Stomach (tissue), 9 donors: ENCODE measurements around the gene ITGB4. TPM values are rescaled to one million over a fixed set of nuclear protein-coding genes. Genes with fewer than 3 reads are reported as not detected.

ENCODE experiments used
- DNase-seq, 2 donors: peaks; one replicate each; pipeline versions ENCODE4 v3.0.0 to v3.0.0-alpha.2; 2013 to 2019
- H3K27ac ChIP-seq, 5 donors: fragments of 200-600 bp in 4 of 5; sonication (generic) in 4 of 5; one replicate each; pipeline ENCODE4 v1.5.1; 2013 to 2019; ENCODE audit warnings: mild to moderate bottlenecking in 1 of 5, moderate library complexity in 1 of 5
- H3K27me3 ChIP-seq, 3 donors: fragments of 200-600 bp; sonication (generic); one replicate each; pipeline ENCODE4 v1.5.1; 2017 to 2019; ENCODE audit warnings: mixed run types in 1 of 3
- H3K36me3 ChIP-seq, 4 donors: fragments of 200-600 bp; sonication (generic); 1 replicate in 3 of 4; 2 replicates in 1 of 4; pipeline ENCODE4 v1.5.1; 2016 to 2019
- H3K4me1 ChIP-seq, 4 donors: fragments of 200-600 bp; sonication (generic); one replicate each; pipeline ENCODE4 v1.5.1; 2016 to 2019
- H3K4me3 ChIP-seq, 4 donors: fragments of 200-600 bp; sonication (generic) in 3 of 4; one replicate each; pipeline ENCODE4 v1.5.1; 2016 to 2019; ENCODE audit warnings: mild to moderate bottlenecking in 1 of 4
- H3K9me3 ChIP-seq, 4 donors: fragments of 200-600 bp; sonication (generic); one replicate each; pipeline ENCODE4 v1.5.1; 2016 to 2019
- CTCF ChIP-seq, 7 experiments: fragments of 450-650 bp in 4 of 7; fragments of 200-600 bp in 3 of 7; sonication (generic) in 3 of 7; IDR thresholded peaks; one replicate each; pipeline ENCODE4 v1.5.1; 2016 to 2019; ENCODE audit warnings: antibody characterized with exemption in 7 of 7, control low read depth in 2 of 7, mild to moderate bottlenecking in 1 of 7
- EP300 ChIP-seq: sonication (generic); formaldehyde crosslinking; IDR thresholded peaks from one replicate; pipeline ENCODE4 v1.6.1; 2017; ENCODE audit warnings: antibody characterized with exemption
- POLR2A ChIP-seq, 4 donors: fragments of 450-650 bp; IDR thresholded peaks; one replicate each; pipeline ENCODE4 v1.6.1; 2016; ENCODE audit warnings: antibody characterized with exemption in 4 of 4, control low read depth in 2 of 4, mild to moderate bottlenecking in 1 of 4, moderate library complexity in 1 of 4
- POLR2AphosphoS5 ChIP-seq, 3 donors: sonication (generic); formaldehyde crosslinking; IDR thresholded peaks; one replicate each; pipeline ENCODE4 v1.6.1; 2016; ENCODE audit warnings: antibody characterized with exemption in 3 of 3
- WGBS, 5 donors: extraction: QIAGEN DNeasy Blood & Tissue Kit in 3 of 5; methylation state at CpG; one replicate each; pipeline versions ENCODE4 v1.1.5 to v1.1.7; 2013 to 2018; 5-methylcytosine and 5-hydroxymethylcytosine counted together
- intact Hi-C: fragments of 100-400 bp; cut with DNase I; formaldehyde crosslinking; loops from one replicate; pipeline ENCODE4 v1.15.1; 2023; ENCODE audit warnings: low total_unique reads
- polyA plus RNA-seq, 3 donors: library from polyadenylated mRNA; stranded (reverse); fragments of 200-250 nt; gene quantifications; one replicate each; pipeline ENCODE4 v1.2.3, GENCODE V29; 2013
- total RNA-seq, 5 donors: library from RNA; depleted of rRNA; stranded (reverse); fragments of >200 nt; gene quantifications; one replicate each; pipeline versions ENCODE4 v1.1.0 to v1.2.3, GENCODE V29; 2014 to 2016
- donor health status: healthy with polysubstance abuse.
- donor health status: Bipolar disorder and iron deficiency.
- donor health status: healthy.

ITGB4 gene
- total and polyA plus RNA-seq, 8 donors: 33.6 to 137 (median 92.6) TPM

GRCh38 chr17:75783803-75784472 is 62.7 kb downstream of the ITGB4 start:
- Histone ChIP-seq H3K4me1 (peaks cover 37 to 78% (median 59%) of the 10 kb centered on the region in 4 donors), H3K4me3 (peak overlapping the region; percentile 40 to 74 (median 64)), H3K36me3 (peaks cover under 1 to 5% (median under 1%) of the 10 kb centered on the region in 4 donors), H3K9me3 (no peaks in the 10 kb centered on the region), H3K27me3 (no peaks in the 10 kb centered on the region), H3K27ac (peak overlapping the region; percentile 97 to 100 (median 99))
- intact Hi-C loops: no loop called here
- WGBS, 5 donors: 25 to 50% (median 32%) methylated on average over 17 to 20 of the region's 20 CpGs
- TF ChIP-seq POLR2AphosphoS5 (IDR thresholded peaks at IDR 0.05): no peak
- peak in 1 of 4 donors; percentile 52 for TF ChIP-seq POLR2A (IDR thresholded peaks at IDR 0.05)
- peak; percentile 60 to 75 for DNase-seq

DNA sequence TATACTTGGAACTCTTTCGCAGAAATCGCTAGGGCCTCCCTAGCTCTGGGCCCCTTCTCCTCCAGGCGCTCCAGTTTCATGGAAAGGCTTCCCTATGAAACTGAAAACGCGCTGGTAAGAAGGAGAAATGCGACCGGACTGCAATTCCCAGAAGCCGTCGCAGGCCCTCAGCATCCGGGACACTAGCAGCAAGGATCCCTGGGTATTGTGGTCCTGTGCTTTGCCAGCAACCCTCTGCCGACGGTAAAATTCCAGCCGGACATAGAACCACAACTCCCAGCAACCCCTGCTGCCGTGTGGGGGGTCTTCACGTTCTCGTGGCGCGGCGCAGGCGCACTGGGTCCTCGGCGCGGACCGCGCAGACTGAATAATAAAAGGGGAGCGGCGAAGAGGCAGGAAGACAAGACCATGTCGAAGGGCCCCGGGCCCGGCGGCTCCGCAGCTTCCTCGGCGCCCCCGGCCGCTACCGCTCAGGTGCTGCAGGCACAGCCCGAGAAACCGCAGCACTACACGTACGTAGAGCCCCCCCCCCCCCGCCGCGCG is 63.3 kb downstream of the ITGB4 start, which contains the start of gene UNK:
UNK (plus strand) TSS at position 334 of the 543 bp plus-strand sequence; CDS start at position 409, 75 bp downstream.
- whole genome bisulfite sequencing, 5 donors: 0 to 1% (median 0%) methylated on average over 10 to 45 of the region's 45 CpGs
- H3K4me1 ChIP-seq: peaks cover 37 to 84% (median 64%) of the 10 kb centered on the region in 4 donors
- intact Hi-C loops: no loop called here

DNA sequence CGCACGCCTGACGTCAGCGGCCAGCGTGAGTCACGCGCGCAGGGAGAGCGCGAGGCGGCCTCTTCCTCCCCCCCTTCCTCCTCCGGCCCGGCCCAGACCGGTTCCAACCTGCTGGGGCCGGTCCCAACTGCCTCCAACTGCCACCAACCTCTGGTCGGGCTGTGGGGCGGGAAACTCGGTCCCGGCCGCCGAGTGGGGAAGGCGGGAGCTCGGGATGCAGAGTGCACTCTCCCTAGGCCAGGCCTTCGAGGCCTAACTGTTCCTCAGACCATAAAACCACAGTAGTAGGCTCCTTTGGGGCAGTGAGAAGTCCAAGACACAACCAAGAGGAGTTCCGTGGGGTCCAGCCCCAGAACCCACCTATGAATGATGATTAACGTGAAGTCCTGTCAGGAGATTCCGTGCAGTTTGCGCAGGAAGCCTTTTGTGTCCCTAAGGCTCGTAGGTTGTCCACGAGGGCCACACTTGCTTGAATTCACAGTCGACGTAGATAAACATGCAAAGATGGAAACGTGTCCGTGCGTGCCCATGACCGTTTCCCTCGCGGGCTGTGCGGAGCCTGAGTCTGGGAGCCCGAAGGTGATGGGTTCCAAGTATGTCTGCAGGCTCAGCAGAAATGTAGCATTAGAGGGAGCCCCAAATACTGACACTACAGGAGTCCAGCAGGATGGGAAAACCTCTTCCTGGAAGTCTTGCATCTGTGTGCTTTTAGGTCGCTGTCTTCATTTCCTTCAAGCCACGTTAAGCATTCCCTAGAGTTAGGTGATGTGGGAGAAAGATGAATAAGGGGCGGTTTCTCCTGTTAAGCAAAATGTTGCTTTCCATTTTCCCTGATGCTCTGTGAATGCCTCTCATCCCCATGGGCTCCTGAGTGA is 64.0 kb downstream of the ITGB4 start:
- intact Hi-C loops: no loop called here
- no peaks in the 10 kb centered on the region for H3K9me3 ChIP-seq
- H3K36me3 ChIP-seq: no peaks in the 10 kb centered on the region
- WGBS, 5 donors: 4 to 18% (median 6%) methylated on average over 20 to 42 of the region's 43 CpGs
- no peaks in the 10 kb centered on the region for H3K27me3 ChIP-seq
- peak overlapping the region; percentile 97 to 100 (median 99) for H3K27ac ChIP-seq
- peaks cover 37 to 84% (median 66%) of the 10 kb centered on the region in 4 donors for H3K4me1 ChIP-seq
- H3K4me3 ChIP-seq: peak overlapping the region; percentile 40 to 74 (median 64)
- DNase-seq: peak; percentile 94 to 98
- TF ChIP-seq CTCF (IDR thresholded peaks at IDR 0.05) (no peak), POLR2A (IDR thresholded peaks at IDR 0.05) (peak in 1 of 4 donors; percentile 49), EP300 (peak; percentile 98), POLR2AphosphoS5 (IDR thresholded peaks at IDR 0.05) (peak; percentile 94 to 96 (median 95))

More for the DNA sequence above, 63.3 kb downstream of the ITGB4 start, which contains the start of gene UNK:
- H3K36me3 ChIP-seq: no peaks in the 10 kb centered on the region
- DNase-seq: peak; percentile 97 to 100
- peak within 1 kb of the TSS; percentile 97 to 100 (median 99) for H3K27ac ChIP-seq
- H3K9me3 ChIP-seq: no peaks in the 10 kb centered on the region
- no peaks in the 10 kb centered on the region for H3K27me3 ChIP-seq
- peak within 1 kb of the TSS; percentile 40 to 74 (median 64) for H3K4me3 ChIP-seq
- TF ChIP-seq POLR2AphosphoS5 (IDR thresholded peaks at IDR 0.05) (peak; percentile 90 to 95 (median 91)), CTCF (IDR thresholded peaks at IDR 0.05) (peak in 1 of 7 experiments; percentile 31), EP300 (no peak), POLR2A (IDR thresholded peaks at IDR 0.05) (peak in 1 of 4 donors; percentile 59)

DNA sequence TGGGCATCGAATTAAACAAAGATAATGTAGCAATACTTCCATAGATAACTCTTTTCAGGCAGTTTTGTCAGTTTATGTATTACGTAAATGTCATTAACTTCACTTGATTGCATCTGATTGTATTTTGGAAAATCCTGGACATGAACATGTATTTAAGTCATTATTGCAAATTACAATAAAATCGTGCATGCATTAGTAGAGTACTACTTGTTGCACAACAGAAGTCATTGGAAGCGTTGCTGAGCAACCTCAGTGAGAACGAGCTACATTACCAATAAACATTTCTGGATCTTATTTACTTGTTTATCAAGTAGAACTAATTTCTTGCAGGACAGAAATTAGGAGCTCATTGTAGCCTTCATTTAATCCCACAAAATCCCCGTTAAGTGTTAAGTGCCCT is 70.0 kb downstream of the ITGB4 start:
- DNase-seq: no peak
- H3K27me3 ChIP-seq: no peaks in the 10 kb centered on the region
- no peak overlapping the region for H3K27ac ChIP-seq
- H3K9me3 ChIP-seq: no peaks in the 10 kb centered on the region
- H3K4me3 ChIP-seq: no peak overlapping the region
- no peak for TF ChIP-seq POLR2AphosphoS5 (IDR thresholded peaks at IDR 0.05)
- no peak for TF ChIP-seq POLR2A (IDR thresholded peaks at IDR 0.05)
- no peak for TF ChIP-seq EP300
- TF ChIP-seq CTCF (IDR thresholded peaks at IDR 0.05): no peak
- 82 to 89% (median 85%) methylated on average over 6 of the region's 6 CpGs for WGBS, 5 donors
- H3K4me1 ChIP-seq: peaks cover 12 to 55% (median 42%) of the 10 kb centered on the region in 4 donors
- peaks cover 0 to 44% (median 32%) of the 10 kb centered on the region in 4 donors for H3K36me3 ChIP-seq
- intact Hi-C loops: no loop called here
